GM21447 (cell line): Measurements from ENCODE around the gene TMEM91.
"Not testable (repeated sequence)": the region's sequence is repeated elsewhere in the genome, so short reads cannot be mapped to it uniquely, and the experiment has no call there.

Experiments
- ATAC-seq: cut with Tn5 transposase; IDR thresholded peaks from one replicate; pipeline ENCODE4 v1.9.1; 2021; ENCODE audit not compliant: unreplicated experiment

The TMEM91 gene

GRCh38 chr19:41376241-41376997 is at the start of gene TMEM91:
TMEM91 (plus strand) TSS chr19:41376533; CDS start chr19:41378310, 1,777 bp downstream.
- ATAC-seq = no peak

DNA sequence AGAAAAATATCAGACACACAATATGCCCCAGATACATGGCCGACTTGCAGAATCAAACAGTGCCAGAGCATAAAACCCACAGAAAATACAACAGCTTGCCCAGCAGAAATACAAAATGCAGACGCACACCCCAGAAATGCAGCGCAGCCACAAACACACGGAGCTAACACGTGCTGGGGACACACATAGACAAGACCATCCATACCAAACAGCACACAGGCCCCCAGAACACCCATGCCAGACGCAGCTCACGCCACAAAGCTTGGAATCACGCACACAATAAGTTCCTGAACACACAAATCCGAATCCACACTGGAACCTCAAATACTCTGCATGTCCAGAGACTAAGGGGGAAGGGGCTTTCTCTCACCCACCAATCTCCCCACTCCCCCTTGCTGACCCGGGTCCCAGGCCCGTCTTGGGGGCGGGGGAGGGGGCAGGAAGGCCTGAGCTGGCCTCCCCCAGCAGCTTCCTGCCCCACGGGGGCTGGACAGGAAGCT is 49.2 kb upstream of the TMEM91 start:
- ATAC-seq = no peak

DNA sequence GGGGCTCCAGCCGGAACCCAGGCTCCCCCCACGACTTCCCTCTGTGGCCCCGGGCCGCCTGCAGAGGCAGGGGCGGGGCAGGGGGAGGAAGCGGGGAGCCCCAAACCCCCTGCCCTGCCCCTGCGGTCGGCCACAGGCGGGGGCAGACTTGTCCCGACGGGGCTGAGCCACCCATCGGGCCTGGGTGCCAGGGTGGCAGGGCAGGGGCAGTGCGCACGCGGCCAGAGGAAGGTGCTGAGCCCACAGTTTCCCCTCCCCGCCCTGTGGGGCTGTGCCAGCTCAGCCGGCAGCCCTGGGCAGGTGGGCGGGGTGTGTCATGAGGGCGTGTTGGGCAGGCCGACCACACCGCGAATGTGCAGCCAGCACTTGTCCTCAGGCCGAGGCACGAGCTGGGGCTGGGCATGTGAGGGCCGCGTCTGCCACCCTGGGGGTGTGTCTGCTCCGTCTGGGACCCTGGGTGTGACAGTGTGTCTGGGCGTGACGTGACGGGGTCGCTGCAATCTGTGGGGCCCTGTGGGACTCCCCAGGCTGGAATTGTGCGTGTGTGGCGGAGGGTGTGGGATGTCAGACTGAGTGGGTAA is 48.7 kb upstream of the TMEM91 start:
- ATAC-seq = peak; percentile 51

- peak; percentile 10 for ATAC-seq
Observed at GRCh38 chr19:41328157-41328841, 48.0 kb upstream of the TMEM91 start.

DNA sequence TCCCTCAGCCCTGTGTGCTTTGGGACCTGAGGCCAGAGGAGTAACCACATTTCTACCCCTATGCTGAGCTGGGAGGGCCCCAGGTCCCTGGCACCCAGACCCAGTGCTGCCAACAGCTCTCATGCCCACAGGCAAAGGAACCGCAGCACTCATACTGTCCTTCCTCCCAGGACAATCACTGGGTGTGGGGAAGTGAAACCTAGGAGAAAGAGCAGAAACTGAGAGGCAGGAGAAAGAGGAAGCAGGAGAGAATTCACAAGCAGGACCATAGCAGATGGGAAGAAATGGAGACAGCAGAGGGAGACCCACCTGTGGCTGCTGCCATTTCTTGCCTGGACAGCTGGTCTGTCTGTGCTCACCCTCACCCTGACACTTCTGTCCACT is 47.5 kb upstream of the TMEM91 start:
- no peak for ATAC-seq

GRCh38 chr19:41330481-41330880 is 45.9 kb upstream of the TMEM91 start:
- no peak for ATAC-seq

GRCh38 chr19:41330946-41331678 is 45.2 kb upstream of the TMEM91 start:
- no peak for ATAC-seq

DNA sequence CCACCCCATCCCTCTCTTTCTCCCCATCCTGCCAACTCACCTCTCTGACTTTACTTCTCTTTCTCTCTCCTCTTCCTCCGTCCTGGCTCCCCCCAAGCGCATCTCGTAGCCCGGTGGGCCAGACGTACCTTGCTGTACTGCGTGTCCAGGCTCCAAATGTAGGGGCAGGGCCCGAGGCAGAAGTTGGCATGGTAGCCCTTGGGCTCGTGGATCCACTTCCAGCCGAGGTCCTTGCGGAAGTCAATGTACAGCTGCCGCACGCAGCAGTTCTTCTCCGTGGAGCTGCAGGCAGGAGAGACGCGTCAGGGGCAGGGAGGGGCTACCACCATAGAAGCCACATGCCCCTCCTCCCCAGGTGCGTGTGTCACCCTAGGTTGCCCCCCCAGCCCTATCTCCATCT is 44.3 kb upstream of the TMEM91 start:
- ATAC-seq = no peak

GRCh38 chr19:41332468-41332867 is 43.9 kb upstream of the TMEM91 start:
- ATAC-seq = no peak

DNA sequence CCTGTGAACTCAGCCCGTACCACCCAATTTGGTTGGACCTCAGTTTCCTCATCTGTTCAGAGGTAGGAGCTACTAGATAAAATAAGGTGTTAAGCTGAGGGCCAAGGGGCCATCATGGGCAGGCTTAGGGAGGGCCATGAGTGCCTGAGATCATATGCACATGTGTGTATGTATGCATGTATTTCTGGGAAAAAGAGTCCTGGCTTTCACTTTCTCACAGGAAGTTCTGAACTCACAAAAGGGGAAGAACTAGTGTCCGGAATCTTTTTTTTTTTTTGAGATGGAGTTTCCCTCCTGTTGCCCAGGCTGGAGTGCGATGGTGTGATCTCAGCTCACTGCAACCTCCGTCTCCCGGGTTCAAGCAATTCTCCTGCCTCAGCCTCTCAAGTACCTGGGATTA is 41.5 kb upstream of the TMEM91 start:
- no peak for ATAC-seq

DNA sequence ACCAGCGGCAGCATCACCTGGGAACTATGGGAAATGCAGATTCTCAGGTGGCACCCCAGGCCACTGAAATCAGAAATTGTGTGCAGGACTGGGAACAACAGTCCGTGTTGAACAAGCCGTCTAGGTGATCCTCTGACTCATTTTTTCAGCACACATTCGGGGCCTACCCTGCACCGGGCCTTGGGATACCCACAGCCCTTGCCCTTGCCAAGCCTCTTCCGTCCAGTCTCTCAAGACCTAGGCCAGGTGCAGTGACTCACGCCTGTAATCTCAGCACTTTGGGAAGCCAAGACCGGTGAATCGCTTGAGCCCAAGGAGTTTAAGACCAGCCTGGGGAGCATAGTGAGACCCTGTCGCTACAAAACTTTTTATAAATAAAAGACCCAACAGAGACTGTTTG is 40.9 kb upstream of the TMEM91 start:
- ATAC-seq = no peak

- ATAC-seq = no peak
Observed at GRCh38 chr19:41339936-41340335, 36.4 kb upstream of the TMEM91 start.

- no peak for ATAC-seq
Observed at GRCh38 chr19:41341669-41342490, 34.5 kb upstream of the TMEM91 start.

- no peak for ATAC-seq
Observed at GRCh38 chr19:41344162-41344561, 32.2 kb upstream of the TMEM91 start.

- not testable (repeated sequence) for ATAC-seq
Observed at GRCh38 chr19:41346916-41347315, 29.4 kb upstream of the TMEM91 start.

- ATAC-seq = no peak
Observed at GRCh38 chr19:41350735-41351338, 25.5 kb upstream of the TMEM91 start.

- peak; percentile 36 for ATAC-seq
Observed at GRCh38 chr19:41351339-41352245, 24.7 kb upstream of the TMEM91 start.

GRCh38 chr19:41352279-41352608 is 24.1 kb upstream of the TMEM91 start:
- ATAC-seq = no peak
